HUES6 (cell line): ENCODE measurements around the gene COX7A2L.
A peak's percentile ranks its signal among the peaks of the same experiment; 100 is the strongest.

Source experiments
- H3K27ac ChIP-seq: 2 replicates; pipeline ENCODE4 v1.7.0; 2013; ENCODE audit warnings: low read depth, mild to moderate bottlenecking, low read length, inconsistent platforms
- H3K27me3 ChIP-seq: 2 replicates; pipeline ENCODE4 v1.6.1; 2013; ENCODE audit warnings: low read length; ENCODE audit not compliant: control insufficient read depth, insufficient read depth
- H3K36me3 ChIP-seq: 2 replicates; pipeline ENCODE4 v1.6.1; 2013; ENCODE audit warnings: low read length; ENCODE audit not compliant: control insufficient read depth, insufficient read depth
- H3K4me1 ChIP-seq: 2 replicates; pipeline ENCODE4 v1.6.1; 2013; ENCODE audit warnings: low read length; ENCODE audit not compliant: control insufficient read depth, insufficient read depth
- H3K4me3 ChIP-seq: 2 replicates; pipeline ENCODE4 v1.5.1; 2013; ENCODE audit warnings: low read depth, low read length
- H3K9ac ChIP-seq: one replicate; pipeline ENCODE4 v1.6.1; 2013; ENCODE audit warnings: mild to moderate bottlenecking, low read length
- H3K9me3 ChIP-seq: 2 replicates; pipeline ENCODE4 v1.6.1; 2013; ENCODE audit warnings: low read depth, low read length; ENCODE audit not compliant: control insufficient read depth, insufficient read depth

The COX7A2L gene

GRCh38 chr2:42366411-42366810, 5.4 kb upstream of the COX7A2L start:
- Histone ChIP-seq H3K9me3 (no peaks in the 10 kb centered on the region), H3K36me3 (no peaks in the 10 kb centered on the region), H3K4me3 (no peak overlapping the region), H3K27me3 (no peaks in the 10 kb centered on the region; the same call in 1 of the 2 replicates), H3K9ac (no peak overlapping the region), H3K27ac (no peak overlapping the region), H3K4me1 (peaks cover 17% of the 10 kb centered on the region)

- peaks cover 22% of the 10 kb centered on the region for H3K4me1 ChIP-seq
- H3K9me3 ChIP-seq: no peaks in the 10 kb centered on the region
- no peak overlapping the region for H3K4me3 ChIP-seq
- H3K36me3 ChIP-seq: 0 out of 2 replicates have a peak, but pooled peaks cover 2% of the 10 kb centered on the region
- no peak overlapping the region for H3K27ac ChIP-seq
- no peak overlapping the region for H3K9ac ChIP-seq
- no peaks in the 10 kb centered on the region; the same call in 1 of the 2 replicates for H3K27me3 ChIP-seq
Measured at GRCh38 chr2:42364658-42365057, 3.6 kb upstream of the COX7A2L start.

GRCh38 chr2:42363413-42363812, 2.4 kb upstream of the COX7A2L start:
- no peak overlapping the region for H3K4me3 ChIP-seq
- no peaks in the 10 kb centered on the region; the same call in 1 of the 2 replicates for H3K27me3 ChIP-seq
- peaks cover 16% of the 10 kb centered on the region for H3K4me1 ChIP-seq
- no peak overlapping the region for H3K9ac ChIP-seq
- 0 out of 2 replicates have a peak, but pooled peaks cover 2% of the 10 kb centered on the region for H3K36me3 ChIP-seq
- no peak overlapping the region for H3K27ac ChIP-seq
- no peaks in the 10 kb centered on the region for H3K9me3 ChIP-seq

- H3K9me3 ChIP-seq: no peaks in the 10 kb centered on the region
- H3K9ac ChIP-seq: peak overlapping the region; percentile 34
- no peak overlapping the region for H3K27ac ChIP-seq
- H3K36me3 ChIP-seq: 0 out of 2 replicates have a peak, but pooled peaks cover 2% of the 10 kb centered on the region
- no peaks in the 10 kb centered on the region; the same call in 1 of the 2 replicates for H3K27me3 ChIP-seq
- peak overlapping the region; percentile 53 for H3K4me3 ChIP-seq
- H3K4me1 ChIP-seq: peaks cover 16% of the 10 kb centered on the region
Measured at GRCh38 chr2:42361728-42362283, 789 bp upstream of the COX7A2L start.

GRCh38 chr2:42360493-42360889, 526 bp downstream of the COX7A2L start:
- Histone ChIP-seq H3K4me3 (peak overlapping the region; percentile 98), H3K4me1 (peaks cover 16% of the 10 kb centered on the region), H3K9me3 (no peaks in the 10 kb centered on the region), H3K27me3 (no peaks in the 10 kb centered on the region; the same call in 1 of the 2 replicates), H3K27ac (peak overlapping the region; percentile 96; the same call in 1 of the 2 replicates), H3K36me3 (0 out of 2 replicates have a peak, but pooled peaks cover 2% of the 10 kb centered on the region), H3K9ac (peak overlapping the region; percentile 94)

- Histone ChIP-seq H3K27ac (no peak overlapping the region), H3K27me3 (no peaks in the 10 kb centered on the region; the same call in 1 of the 2 replicates), H3K36me3 (0 out of 2 replicates have a peak, but pooled peaks cover 2% of the 10 kb centered on the region), H3K9ac (peak overlapping the region; percentile 94), H3K4me3 (peak overlapping the region; percentile 98), H3K4me1 (peaks cover 16% of the 10 kb centered on the region), H3K9me3 (no peaks in the 10 kb centered on the region)
Measured at GRCh38 chr2:42359965-42360483, 993 bp downstream of the COX7A2L start.

GRCh38 chr2:42359304-42359964, 1.6 kb downstream of the COX7A2L start:
- H3K9ac ChIP-seq: peak overlapping the region; percentile 94
- H3K27ac ChIP-seq: no peak overlapping the region
- peak overlapping the region; percentile 98 for H3K4me3 ChIP-seq

GRCh38 chr2:42353792-42354429, 7.1 kb downstream of the COX7A2L start:
- no peaks in the 10 kb centered on the region for H3K4me1 ChIP-seq
- no peaks in the 10 kb centered on the region for H3K9me3 ChIP-seq
- no peak overlapping the region for H3K27ac ChIP-seq
- H3K27me3 ChIP-seq: no peaks in the 10 kb centered on the region
- no peak overlapping the region for H3K4me3 ChIP-seq
- peaks cover 22% of the 10 kb centered on the region for H3K36me3 ChIP-seq
- H3K9ac ChIP-seq: no peak overlapping the region

More at GRCh38 chr2:42359304-42359964, 1.6 kb downstream of the COX7A2L start:
- no peaks in the 10 kb centered on the region; the same call in 1 of the 2 replicates for H3K27me3 ChIP-seq
- peaks cover 16% of the 10 kb centered on the region for H3K4me1 ChIP-seq
- H3K36me3 ChIP-seq: 0 out of 2 replicates have a peak, but pooled peaks cover 2% of the 10 kb centered on the region
- no peaks in the 10 kb centered on the region for H3K9me3 ChIP-seq

GRCh38 chr2:42351864-42352263, 9.2 kb downstream of the COX7A2L start:
- Histone ChIP-seq H3K9me3 (no peaks in the 10 kb centered on the region), H3K27ac (no peak overlapping the region), H3K9ac (no peak overlapping the region), H3K36me3 (peaks cover 34% of the 10 kb centered on the region), H3K4me1 (no peaks in the 10 kb centered on the region), H3K27me3 (no peaks in the 10 kb centered on the region), H3K4me3 (no peak overlapping the region)

- Histone ChIP-seq H3K27ac (no peak overlapping the region), H3K27me3 (no peaks in the 10 kb centered on the region), H3K4me1 (no peaks in the 10 kb centered on the region), H3K36me3 (peaks cover 42% of the 10 kb centered on the region), H3K4me3 (no peak overlapping the region), H3K9me3 (no peaks in the 10 kb centered on the region), H3K9ac (no peak overlapping the region)
Measured at GRCh38 chr2:42350434-42351063, 10.5 kb downstream of the COX7A2L start.
